WTC11 (cell line): Measurements from ENCODE around the gene LVRN.

ENCODE experiments used
- ATF1 ChIP-seq: sonication (generic); formaldehyde crosslinking; IDR thresholded peaks from 2 replicates; pipeline ENCODE4 v1.8.1; 2023; ENCODE audit warnings: mild to moderate bottlenecking, moderate library complexity, missing genetic modification reagents
- CTCF ChIP-seq: fragments of 200-600 bp; IDR thresholded peaks from 2 replicates; pipeline ENCODE4 v1.8.0; 2022; ENCODE audit warnings: antibody characterized with exemption
- FOXK1 ChIP-seq: sonication (generic); formaldehyde crosslinking; IDR thresholded peaks from 2 replicates; pipeline ENCODE4 v1.8.0; 2022; ENCODE audit warnings: mild to moderate bottlenecking, moderate library complexity, missing genetic modification reagents
- FOXP4 ChIP-seq: sonication (generic); formaldehyde crosslinking; IDR thresholded peaks from 2 replicates; pipeline ENCODE4 v1.8.0; 2022; ENCODE audit warnings: mild to moderate bottlenecking, missing genetic modification reagents
- SOX15 ChIP-seq: fragments of 250-450 bp; sonication (Bioruptor Pico); IDR thresholded peaks from 2 replicates; pipeline ENCODE4 v1.9.0; 2021; ENCODE audit warnings: mild to moderate bottlenecking
- ZNF232 ChIP-seq: sonication (generic); formaldehyde crosslinking; IDR thresholded peaks from 2 replicates; pipeline ENCODE4 v1.8.0; 2022; ENCODE audit warnings: mild to moderate bottlenecking, missing genetic modification reagents

GRCh38 chr5:115944501-115944900, 17.8 kb upstream of the LVRN start:
- no peak for TF ChIP-seq CTCF
- TF ChIP-seq FOXK1 (CRISPR knock-in tag), result no peak
- no peak for TF ChIP-seq FOXP4 (CRISPR knock-in tag)
- TF ChIP-seq ATF1 (CRISPR knock-in tag), result no peak
- TF ChIP-seq SOX15, result no peak
- no peak for TF ChIP-seq ZNF232
